ENCODE results near the gene PRKN. TPM values are rescaled to one million over a fixed set of nuclear protein-coding genes. Genes with fewer than 3 reads are reported as not detected.

The PRKN gene
- total RNA-seq, 2 donors from 2014 or later: 3.3 to 4.8 TPM

DNA sequence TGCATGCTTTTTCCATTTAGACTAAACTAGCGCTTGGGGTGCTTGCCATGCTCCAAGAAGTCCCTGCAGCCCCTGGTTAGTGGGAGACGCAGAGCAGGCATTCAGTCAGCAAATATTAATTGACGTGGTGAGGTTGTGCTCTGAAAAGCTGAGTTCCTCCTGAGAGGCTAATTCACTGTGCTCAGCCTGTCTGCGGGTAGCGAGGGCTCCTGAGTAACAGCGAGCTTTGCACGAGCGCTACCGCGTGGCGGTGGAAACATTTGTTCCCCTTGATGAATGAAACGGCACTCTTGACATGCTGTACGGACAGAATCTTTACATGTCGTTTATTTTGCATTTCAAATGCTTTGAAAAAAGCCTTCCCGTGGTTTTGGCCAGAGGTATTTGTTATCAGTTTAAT, 1283.1 kb downstream of the PRKN start:
- Mint-ChIP-seq H3K27me3 (ENCODE audit: insufficient read depth) (peaks cover 28% of the 10 kb centered on the region), H3K4me3 (no peak overlapping the region), H3K27ac (peak overlapping the region; percentile 35), H3K4me1 (peaks cover 33% of the 10 kb centered on the region), H3K9me3 (no peaks in the 10 kb centered on the region), H3K36me3 (ENCODE audit: low read depth) (no peaks in the 10 kb centered on the region)
- Histone ChIP-seq H3K27me3 (ENCODE audit: control insufficient read depth, insufficient read depth, low read length, poor library complexity, severe bottlenecking) (no peaks in the 10 kb centered on the region), H3K36me3 (ENCODE audit: control insufficient read depth, insufficient read depth, low read length) (no peaks in the 10 kb centered on the region), H3K4me3 (ENCODE audit: low read length) (no peak overlapping the region), H3K9me3 (ENCODE audit: control insufficient read depth, low read length) (no peaks in the 10 kb centered on the region), H3K4me1 (ENCODE audit: control insufficient read depth, insufficient read depth, low read length) (peaks cover 3% of the 10 kb centered on the region), H3K9ac (ENCODE audit: extremely low read depth, low read length, poor library complexity, severe bottlenecking) (no peak overlapping the region), H3K27ac (ENCODE audit: low read depth, low read length) (peak overlapping the region; percentile 20)
- DNase-seq: peak; percentile 71
- TF ChIP-seq, protein P1, sequence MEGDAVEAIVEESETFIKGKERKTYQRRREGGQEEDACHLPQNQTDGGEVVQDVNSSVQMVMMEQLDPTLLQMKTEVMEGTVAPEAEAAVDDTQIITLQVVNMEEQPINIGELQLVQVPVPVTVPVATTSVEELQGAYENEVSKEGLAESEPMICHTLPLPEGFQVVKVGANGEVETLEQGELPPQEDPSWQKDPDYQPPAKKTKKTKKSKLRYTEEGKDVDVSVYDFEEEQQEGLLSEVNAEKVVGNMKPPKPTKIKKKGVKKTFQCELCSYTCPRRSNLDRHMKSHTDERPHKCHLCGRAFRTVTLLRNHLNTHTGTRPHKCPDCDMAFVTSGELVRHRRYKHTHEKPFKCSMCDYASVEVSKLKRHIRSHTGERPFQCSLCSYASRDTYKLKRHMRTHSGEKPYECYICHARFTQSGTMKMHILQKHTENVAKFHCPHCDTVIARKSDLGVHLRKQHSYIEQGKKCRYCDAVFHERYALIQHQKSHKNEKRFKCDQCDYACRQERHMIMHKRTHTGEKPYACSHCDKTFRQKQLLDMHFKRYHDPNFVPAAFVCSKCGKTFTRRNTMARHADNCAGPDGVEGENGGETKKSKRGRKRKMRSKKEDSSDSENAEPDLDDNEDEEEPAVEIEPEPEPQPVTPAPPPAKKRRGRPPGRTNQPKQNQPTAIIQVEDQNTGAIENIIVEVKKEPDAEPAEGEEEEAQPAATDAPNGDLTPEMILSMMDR (conservative IDR thresholded peaks at IDR 0.05): peak; percentile 50
- 70 to 73% methylated on average over 13 to 15 of the region's 15 CpGs for WGBS, 2 experiments (ENCODE audit: insufficient coverage in 1 of 2, insufficient read length in 1 of 2)

DNA sequence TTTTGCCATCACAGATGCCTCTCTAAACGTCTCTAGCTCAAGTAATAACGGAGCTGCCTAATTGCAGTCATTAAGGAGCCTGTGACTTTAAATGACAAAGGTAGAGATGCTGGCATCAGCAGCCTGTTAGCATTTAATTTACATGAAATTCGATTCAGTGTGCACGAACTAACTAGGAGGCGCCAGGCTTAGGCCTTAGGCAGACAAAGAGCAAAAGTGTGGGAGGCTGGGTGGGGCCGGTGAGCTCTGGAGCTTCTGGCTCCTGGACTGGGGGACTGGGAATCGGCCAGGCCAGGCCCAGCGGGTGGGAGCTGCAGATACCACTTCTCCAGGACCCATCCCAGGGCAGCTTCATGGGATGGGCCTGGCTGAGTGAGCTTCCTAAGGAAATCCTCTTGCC, 1283.7 kb downstream of the PRKN start:
- H3K4me1 Mint-ChIP-seq: peaks cover 33% of the 10 kb centered on the region
- Histone ChIP-seq H3K9ac (ENCODE audit: extremely low read depth, low read length, poor library complexity, severe bottlenecking) (no peak overlapping the region), H3K4me3 (ENCODE audit: low read length) (no peak overlapping the region), H3K4me1 (ENCODE audit: control insufficient read depth, insufficient read depth, low read length) (peaks cover 3% of the 10 kb centered on the region), H3K9me3 (ENCODE audit: control insufficient read depth, low read length) (no peaks in the 10 kb centered on the region), H3K36me3 (ENCODE audit: control insufficient read depth, insufficient read depth, low read length) (no peaks in the 10 kb centered on the region), H3K27ac (ENCODE audit: low read depth, low read length) (peak overlapping the region; percentile 6), H3K27me3 (ENCODE audit: control insufficient read depth, insufficient read depth, low read length, poor library complexity, severe bottlenecking) (no peaks in the 10 kb centered on the region)
- WGBS, 2 experiments (ENCODE audit: insufficient coverage in 1 of 2, insufficient read length in 1 of 2): 22 to 29% methylated on average over 4 to 8 of the region's 8 CpGs
- no peaks in the 10 kb centered on the region for H3K36me3 Mint-ChIP-seq (ENCODE audit: low read depth)
- H3K27me3 Mint-ChIP-seq (ENCODE audit: insufficient read depth): peaks cover 28% of the 10 kb centered on the region
- no peaks in the 10 kb centered on the region for H3K9me3 Mint-ChIP-seq
- H3K4me3 Mint-ChIP-seq: peak overlapping the region; percentile 10
- TF ChIP-seq, protein P1 (conservative IDR thresholded peaks at IDR 0.05): no peak
- no peak overlapping the region for H3K27ac Mint-ChIP-seq
- DNase-seq: peak; percentile 88

DNA sequence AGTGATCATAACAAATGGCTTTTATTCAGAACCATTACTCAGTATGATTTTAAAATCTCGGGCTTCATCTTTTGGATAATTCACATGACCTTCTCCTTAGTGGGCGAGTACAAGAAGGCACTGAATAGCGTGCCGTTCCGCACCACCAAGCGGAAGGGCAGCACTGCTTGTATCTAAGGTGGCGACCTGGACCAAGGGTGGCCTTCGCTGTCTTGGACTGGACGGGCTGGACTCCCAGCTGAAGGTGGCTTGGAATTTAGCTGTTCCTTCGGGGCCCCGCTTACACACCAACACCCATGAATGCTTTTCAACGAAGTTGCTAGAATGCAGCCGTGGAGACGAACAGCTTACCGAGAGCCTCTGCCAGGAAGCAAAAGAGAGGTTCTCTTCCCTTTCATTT, 1285.1 kb downstream of the PRKN start:
- Histone ChIP-seq H3K9ac (ENCODE audit: extremely low read depth, low read length, poor library complexity, severe bottlenecking) (no peak overlapping the region), H3K27me3 (ENCODE audit: control insufficient read depth, insufficient read depth, low read length, poor library complexity, severe bottlenecking) (no peaks in the 10 kb centered on the region), H3K4me1 (ENCODE audit: control insufficient read depth, insufficient read depth, low read length) (peaks cover 3% of the 10 kb centered on the region), H3K4me3 (ENCODE audit: low read length) (no peak overlapping the region), H3K27ac (ENCODE audit: low read depth, low read length) (no peak overlapping the region), H3K36me3 (ENCODE audit: control insufficient read depth, insufficient read depth, low read length) (no peaks in the 10 kb centered on the region), H3K9me3 (ENCODE audit: control insufficient read depth, low read length) (no peaks in the 10 kb centered on the region)
- Mint-ChIP-seq H3K27ac (no peak overlapping the region), H3K4me3 (no peak overlapping the region), H3K4me1 (peaks cover 33% of the 10 kb centered on the region), H3K36me3 (ENCODE audit: low read depth) (no peaks in the 10 kb centered on the region), H3K27me3 (ENCODE audit: insufficient read depth) (peaks cover 28% of the 10 kb centered on the region), H3K9me3 (no peaks in the 10 kb centered on the region)
- no peak for DNase-seq
- TF ChIP-seq, protein P1 (conservative IDR thresholded peaks at IDR 0.05): no peak
- WGBS, 2 experiments (ENCODE audit: insufficient coverage in 1 of 2, insufficient read length in 1 of 2): 89 to 95% methylated on average over 7 to 15 of the region's 15 CpGs

Data from endodermal cell (in vitro differentiated cells).